GM10248 (cell line): Measurements from ENCODE around the gene RNF157.

Experiments
- CTCF ChIA-PET: fragments of 300-600 bp; sonication (Branson Sonifier 250); formaldehyde crosslinking; extraction: SDS; loops from one replicate; lab custom pipeline; 2021; ENCODE audit warnings: antibody characterized with exemption; lab: Yijun Ruan, JAX
- POLR2A ChIA-PET: fragments of 350-650 bp; sonication (Branson Sonifier 250); formaldehyde crosslinking; extraction: SDS; loops from one replicate; lab custom pipeline; 2020; ENCODE audit warnings: antibody characterized with exemption; lab: Yijun Ruan, JAX
- DNase-seq: peaks from one replicate; pipeline ENCODE4 v3.0.0; 2012; ENCODE audit errors: extremely low spot score
- CTCF ChIP-seq: IDR thresholded peaks from 2 replicates; pipeline ENCODE4 v1.5.1; 2012; ENCODE audit warnings: mild to moderate bottlenecking, low read depth; ENCODE audit errors: extremely low read depth, missing control alignments, control extremely low read depth

The RNF157 gene

GRCh38 chr17:76140661-76141211 is 99.6 kb downstream of the RNF157 start:
- no peak for DNase-seq
- no peak for TF ChIP-seq CTCF
- POLR2A ChIA-PET = interaction anchor here (1.2 to 1.3 kb wide), 2 partner anchors 134 to 138 kb away, joined by 4 to 5 read pairs; no protein-coding TSS in a partner anchor
- CTCF ChIA-PET = interaction anchor here (1.2 to 2.1 kb wide), 4 partner anchors 9 to 139 kb away, joined by 4 to 9 read pairs (median 6); no protein-coding TSS in a partner anchor

- no peak for TF ChIP-seq CTCF
- ChIA-PET POLR2A (interaction anchor here (1.3 kb wide), 1 partner anchor 139 kb away, joined by 5 read pairs; no protein-coding TSS in a partner anchor), CTCF (interaction anchor here (1.2 to 2.1 kb wide), 4 partner anchors 10 to 140 kb away, joined by 4 to 9 read pairs (median 6); no protein-coding TSS in a partner anchor)
Measured at GRCh38 chr17:76139801-76140660, 100.3 kb downstream of the RNF157 start.

GRCh38 chr17:76138896-76139752 is 101.2 kb downstream of the RNF157 start:
- TF ChIP-seq CTCF = no peak
- CTCF ChIA-PET = interaction anchor here (1.0 kb wide), 1 partner anchor 15 kb away, joined by 4 read pairs; no protein-coding TSS in a partner anchor
- POLR2A ChIA-PET = no interaction called here
- no peak for DNase-seq

More at GRCh38 chr17:76139801-76140660, 100.3 kb downstream of the RNF157 start:
- peak; percentile 65 for DNase-seq

GRCh38 chr17:76138234-76138895 is 101.9 kb downstream of the RNF157 start:
- DNase-seq = no peak
- no peak for TF ChIP-seq CTCF
- ChIA-PET CTCF (interaction anchor here (1.0 kb wide), 1 partner anchor 15 kb away, joined by 4 read pairs; no protein-coding TSS in a partner anchor), POLR2A (no interaction called here)

- no peak for DNase-seq
- ChIA-PET POLR2A (no interaction called here), CTCF (interaction anchor here (1.0 kb wide), 1 partner anchor 14 kb away, joined by 4 read pairs; no protein-coding TSS in a partner anchor)
- no peak for TF ChIP-seq CTCF
Measured at GRCh38 chr17:76137351-76138233, 102.7 kb downstream of the RNF157 start.
